Gastroesophageal sphincter (tissue), 4 donors: ENCODE measurements around the gene HSD3B1. TPM values are rescaled to one million over a fixed set of nuclear protein-coding genes. Genes with fewer than 3 reads are reported as not detected.

ENCODE experiments used
- ATAC-seq: fragments of 150-250 bp; one replicate; pipeline ENCODE4 v1.9.1; 2016; ENCODE audit warnings: mild to moderate bottlenecking, moderate library complexity
- H3K27ac ChIP-seq, 4 donors: fragments of 200-600 bp; sonication (generic) in 3 of 4; 1 replicate in 3 of 4; 2 replicates in 1 of 4; pipeline ENCODE4 v1.5.1; 2016 to 2019
- H3K27me3 ChIP-seq: fragments of 200-600 bp; sonication (generic); one replicate; pipeline ENCODE4 v1.5.1; 2019
- H3K36me3 ChIP-seq, 2 donors: fragments of 200-600 bp; sonication (generic); one replicate each; pipeline ENCODE4 v1.5.1; 2019; ENCODE audit warnings: control low read depth in 1 of 2
- H3K4me1 ChIP-seq, 3 donors: fragments of 200-600 bp; sonication (generic); 1 replicate in 2 of 3; 2 replicates in 1 of 3; pipeline ENCODE4 v1.5.1; 2016 to 2019; ENCODE audit warnings: control low read depth in 2 of 3
- H3K4me3 ChIP-seq, 2 donors: fragments of 200-600 bp; sonication (generic); one replicate each; pipeline ENCODE4 v1.5.1; 2019; ENCODE audit warnings: mild to moderate bottlenecking in 1 of 2, moderate library complexity in 1 of 2
- H3K9me3 ChIP-seq, 3 donors: fragments of 200-600 bp; sonication (generic); one replicate each; pipeline ENCODE4 v1.5.1; 2017 to 2019; ENCODE audit warnings: control low read depth in 2 of 3
- CTCF ChIP-seq, 4 experiments: fragments of 200-600 bp in 2 of 4; fragments of 450-650 bp in 2 of 4; sonication (generic) in 1 of 4; IDR thresholded peaks; one replicate each; pipeline ENCODE4 v1.5.1; 2017 to 2019; ENCODE audit warnings: antibody characterized with exemption in 4 of 4, mild to moderate bottlenecking in 2 of 4, moderate library complexity in 2 of 4
- EP300 ChIP-seq: sonication (generic); formaldehyde crosslinking; IDR thresholded peaks from one replicate; pipeline ENCODE4 v1.6.1; 2017; ENCODE audit warnings: antibody characterized with exemption, mild to moderate bottlenecking
- POLR2A ChIP-seq, 2 donors: fragments of 450-650 bp; IDR thresholded peaks; one replicate each; pipeline ENCODE4 v1.6.1; 2017; ENCODE audit warnings: antibody characterized with exemption in 2 of 2, mild to moderate bottlenecking in 2 of 2, moderate library complexity in 1 of 2
- POLR2AphosphoS5 ChIP-seq: sonication (generic); formaldehyde crosslinking; IDR thresholded peaks from one replicate; pipeline ENCODE4 v1.6.1; 2017; ENCODE audit warnings: antibody characterized with exemption
- WGBS, 2 donors: methylation state at CpG; one replicate each; pipeline ENCODE4 v1.1.5; 2018; ENCODE audit warnings: low coverage in 1 of 2; 5-methylcytosine and 5-hydroxymethylcytosine counted together
- total RNA-seq, 4 donors: library from RNA; depleted of rRNA; stranded (reverse); fragments of >200 nt; gene quantifications; one replicate each; pipeline ENCODE4 v1.1.0, GENCODE V29; 2016

Gene HSD3B1
- total RNA-seq, 4 donors from 2014 or later, result not detected

- ATAC-seq, result no peak
Measured at GRCh38 chr1:119481951-119482350, 25.1 kb upstream of the HSD3B1 start.

GRCh38 chr1:119482517-119483425 lies 24.2 kb upstream of the HSD3B1 start:
- Histone ChIP-seq H3K36me3 (no peaks in the 10 kb centered on the region), H3K4me3 (no peak overlapping the region), H3K27me3 (no peaks in the 10 kb centered on the region), H3K9me3 (no peaks in the 10 kb centered on the region), H3K27ac (no peak overlapping the region), H3K4me1 (no peaks in the 10 kb centered on the region)
- ATAC-seq, result no peak
- no peak for TF ChIP-seq CTCF (IDR thresholded peaks at IDR 0.05)
- TF ChIP-seq POLR2A (IDR thresholded peaks at IDR 0.05), result no peak
- TF ChIP-seq POLR2AphosphoS5, result no peak
- TF ChIP-seq EP300, result no peak
- WGBS, 2 donors, result 54 to 79% methylated on average over 2 to 6 of the region's 6 CpGs

More at GRCh38 chr1:119481951-119482350, 25.1 kb upstream of the HSD3B1 start:
- no peak overlapping the region for H3K4me3 ChIP-seq
- H3K4me1 ChIP-seq, result no peaks in the 10 kb centered on the region
- no peaks in the 10 kb centered on the region for H3K36me3 ChIP-seq
- H3K27ac ChIP-seq, result no peak overlapping the region
- no peak for TF ChIP-seq POLR2AphosphoS5
- TF ChIP-seq POLR2A (IDR thresholded peaks at IDR 0.05), result no peak
- TF ChIP-seq EP300, result no peak
- TF ChIP-seq CTCF (IDR thresholded peaks at IDR 0.05), result no peak
- no peaks in the 10 kb centered on the region for H3K27me3 ChIP-seq
- no peaks in the 10 kb centered on the region for H3K9me3 ChIP-seq

GRCh38 chr1:119483441-119484200 lies 23.4 kb upstream of the HSD3B1 start:
- no peak overlapping the region for H3K27ac ChIP-seq
- no peaks in the 10 kb centered on the region for H3K27me3 ChIP-seq
- no peak overlapping the region for H3K4me3 ChIP-seq
- TF ChIP-seq POLR2AphosphoS5 (no peak), CTCF (IDR thresholded peaks at IDR 0.05) (no peak), EP300 (no peak), POLR2A (IDR thresholded peaks at IDR 0.05) (no peak)
- H3K9me3 ChIP-seq, result no peaks in the 10 kb centered on the region
- H3K36me3 ChIP-seq, result no peaks in the 10 kb centered on the region
- H3K4me1 ChIP-seq, result no peaks in the 10 kb centered on the region
- no peak for ATAC-seq
- WGBS, 2 donors, result 69 to 71% methylated on average over 5 to 6 of the region's 6 CpGs

GRCh38 chr1:119485201-119485600 lies 21.8 kb upstream of the HSD3B1 start:
- Histone ChIP-seq H3K36me3 (no peaks in the 10 kb centered on the region), H3K9me3 (no peaks in the 10 kb centered on the region), H3K4me1 (no peaks in the 10 kb centered on the region), H3K4me3 (no peak overlapping the region), H3K27ac (no peak overlapping the region), H3K27me3 (no peaks in the 10 kb centered on the region)
- WGBS, 2 donors, result 67 to 86% methylated on average over 4 of the region's 4 CpGs
- TF ChIP-seq EP300 (no peak), CTCF (IDR thresholded peaks at IDR 0.05) (no peak), POLR2AphosphoS5 (no peak), POLR2A (IDR thresholded peaks at IDR 0.05) (no peak)
- ATAC-seq, result no peak
